MM.1S (cell line): ENCODE results near the gene AKAP8.
A peak's percentile ranks its signal among the peaks of the same experiment; 100 is the strongest.
"Not testable (repeated sequence)": the region's sequence is repeated elsewhere in the genome, so short reads cannot be mapped to it uniquely, and the experiment has no call there.

Experiments used
- DNase-seq: peaks from one replicate; pipeline ENCODE4 v3.0.0-alpha.2; 2015
- H2AFZ ChIP-seq: fragments of 300-600 bp; sonication (generic); 2 replicates; pipeline ENCODE4 v1.6.0; 2016; ENCODE audit warnings: antibody characterized with exemption, low read length
- H3F3A ChIP-seq: fragments of 300-600 bp; sonication (generic); 2 replicates; pipeline ENCODE4 v1.6.1; 2016; ENCODE audit warnings: mild to moderate bottlenecking, antibody characterized with exemption, low read length, moderate library complexity, mixed read lengths; ENCODE audit not compliant: insufficient read depth
- H3K27ac ChIP-seq: fragments of 300-600 bp; sonication (generic); 2 replicates; pipeline ENCODE4 v1.5.1; 2016; ENCODE audit warnings: mild to moderate bottlenecking, low read length
- H3K27me3 ChIP-seq: fragments of 300-600 bp; sonication (generic); replicated peaks from 2 replicates; pipeline ENCODE4 v1.6.0; 2016; ENCODE audit warnings: low read length; ENCODE audit not compliant: insufficient read depth
- H3K36me3 ChIP-seq: fragments of 300-600 bp; sonication (generic); replicated peaks from 2 replicates; pipeline ENCODE4 v1.6.1; 2016; ENCODE audit warnings: mild to moderate bottlenecking, low read length, mixed read lengths; ENCODE audit not compliant: insufficient read depth
- H3K4me1 ChIP-seq: fragments of 300-600 bp; sonication (generic); 2 replicates; pipeline ENCODE4 v1.6.1; 2016; ENCODE audit warnings: low read length, mixed read lengths
- H3K4me2 ChIP-seq: fragments of 300-600 bp; sonication (generic); 2 replicates; pipeline ENCODE4 v1.6.0; 2016; ENCODE audit warnings: low read depth, low read length
- H3K4me3 ChIP-seq: fragments of 300-600 bp; sonication (generic); 2 replicates; pipeline ENCODE4 v1.5.1; 2016; ENCODE audit warnings: low read length, mixed read lengths
- H3K79me2 ChIP-seq: fragments of 300-600 bp; sonication (generic); 2 replicates; pipeline ENCODE4 v1.6.1; 2016; ENCODE audit warnings: mixed run types, low read length, mixed read lengths
- H3K9ac ChIP-seq: fragments of 300-600 bp; sonication (generic); 2 replicates; pipeline ENCODE4 v1.6.1; 2016; ENCODE audit warnings: low read length, mixed read lengths
- H3K9me2 ChIP-seq: fragments of 300-600 bp; sonication (generic); replicated peaks from 2 replicates; pipeline ENCODE4 v1.6.1; 2016; ENCODE audit warnings: mild to moderate bottlenecking, low read length, mixed read lengths; ENCODE audit not compliant: insufficient read depth
- H3K9me3 ChIP-seq: fragments of 300-600 bp; sonication (generic); replicated peaks from 2 replicates; pipeline ENCODE4 v1.6.1; 2016; ENCODE audit warnings: mild to moderate bottlenecking, low read length, mixed read lengths; ENCODE audit not compliant: insufficient read depth
- H4K20me1 ChIP-seq: fragments of 300-600 bp; sonication (generic); 2 replicates; pipeline ENCODE4 v1.6.1; 2016; ENCODE audit warnings: mild to moderate bottlenecking, low read length, moderate library complexity, mixed read lengths; ENCODE audit not compliant: insufficient read depth
- CTCF ChIP-seq: fragments of 300-600 bp; sonication (generic); IDR thresholded peaks from 2 replicates; pipeline ENCODE4 v1.5.1; 2016; ENCODE audit warnings: antibody characterized with exemption, low read length, mixed read lengths
- EZH2 ChIP-seq: fragments of 300-600 bp; sonication (generic); optimal IDR thresholded peaks from 2 replicates; pipeline ENCODE3; 2017; ENCODE audit warnings: low read depth, mild to moderate bottlenecking, antibody characterized with exemption, low read length, mixed read lengths
- EZH2phosphoT487 ChIP-seq: fragments of 300-600 bp; sonication (generic); IDR thresholded peaks from 2 replicates; pipeline ENCODE4 v1.6.1; 2018; ENCODE audit warnings: antibody characterized with exemption, low read length

The AKAP8 gene

GRCh38 chr19:15367439-15367838 is 12.1 kb downstream of the AKAP8 start:
- H3K9ac ChIP-seq: no peak overlapping the region
- no peak overlapping the region for H3K4me2 ChIP-seq
- H3K36me3 ChIP-seq: peaks cover 4% of the 10 kb centered on the region; the same call in 1 of the 2 replicates
- TF ChIP-seq CTCF (no peak), EZH2phosphoT487 (no peak), EZH2 (no peak)
- H3K27me3 ChIP-seq: no peaks in the 10 kb centered on the region
- no peaks in the 10 kb centered on the region for H3F3A ChIP-seq
- H3K4me1 ChIP-seq: peaks cover 4% of the 10 kb centered on the region; the same call in 1 of the 2 replicates
- no peaks in the 10 kb centered on the region for H3K9me3 ChIP-seq
- no peaks in the 10 kb centered on the region for H3K9me2 ChIP-seq
- no peak overlapping the region for H3K4me3 ChIP-seq
- DNase-seq: peak; percentile 23
- H3K79me2 ChIP-seq: peaks cover 57% of the 10 kb centered on the region
- no peak overlapping the region for H2AFZ ChIP-seq
- H3K27ac ChIP-seq: no peak overlapping the region
- no peaks in the 10 kb centered on the region for H4K20me1 ChIP-seq

DNA sequence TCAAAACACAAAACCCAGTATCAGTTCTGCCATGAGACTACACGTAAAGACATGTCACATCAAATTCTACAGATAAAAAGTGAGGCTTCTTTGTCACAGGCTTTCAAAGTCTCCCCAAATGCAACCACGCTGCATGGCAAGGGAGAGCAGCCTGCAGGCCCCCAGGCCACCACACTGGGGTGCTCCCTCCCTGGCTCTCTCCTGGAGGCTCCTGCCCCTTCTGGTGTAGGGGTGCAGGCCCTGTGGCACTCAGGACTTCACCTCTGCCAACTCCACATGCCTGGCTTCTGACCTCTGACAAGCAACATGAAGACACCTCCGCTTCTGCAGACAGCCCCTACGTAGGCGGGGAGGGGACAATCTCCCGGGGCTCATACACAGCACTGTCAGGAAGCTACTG is 14.3 kb downstream of the AKAP8 start:
- no peak overlapping the region for H3K4me3 ChIP-seq
- H4K20me1 ChIP-seq: 0 out of 2 replicates have a peak, but pooled peaks cover 3% of the 10 kb centered on the region
- no peak for TF ChIP-seq EZH2phosphoT487
- TF ChIP-seq EZH2: no peak
- H3K4me2 ChIP-seq: no peak overlapping the region
- no peak overlapping the region for H2AFZ ChIP-seq
- peaks cover 46% of the 10 kb centered on the region for H3K79me2 ChIP-seq
- H3K4me1 ChIP-seq: peaks cover 18% of the 10 kb centered on the region
- H3K36me3 ChIP-seq: no peaks in the 10 kb centered on the region; the same call in 1 of the 2 replicates
- H3K9me2 ChIP-seq: no peaks in the 10 kb centered on the region
- H3K9ac ChIP-seq: no peak overlapping the region
- no peaks in the 10 kb centered on the region for H3K9me3 ChIP-seq
- no peaks in the 10 kb centered on the region for H3K27me3 ChIP-seq
- no peak for DNase-seq
- H3K27ac ChIP-seq: no peak overlapping the region
- peaks cover 15% of the 10 kb centered on the region for H3F3A ChIP-seq

DNA sequence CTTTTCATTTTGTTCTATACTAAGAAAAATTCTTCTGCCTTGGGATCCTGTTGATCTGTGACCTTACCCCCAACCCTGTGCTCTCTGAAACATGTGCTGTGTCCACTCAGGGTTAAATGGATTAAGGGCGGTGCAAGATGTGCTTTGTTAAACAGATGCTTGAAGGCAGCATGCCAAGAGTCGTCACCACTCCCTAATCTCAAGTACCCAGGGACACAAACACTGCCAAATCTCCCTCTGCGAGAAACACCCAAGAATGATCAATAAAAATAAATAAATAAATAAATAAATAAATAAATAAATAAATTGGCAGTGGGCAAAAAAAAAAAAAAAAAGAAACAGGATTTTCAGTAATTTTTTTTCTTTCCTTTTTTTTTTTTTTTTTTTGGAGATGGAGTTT is 15.8 kb downstream of the AKAP8 start:
- H3K4me1 ChIP-seq: peaks cover 20% of the 10 kb centered on the region
- not testable (repeated sequence) for H2AFZ ChIP-seq, H3K9me3 ChIP-seq, H3K27ac ChIP-seq, H4K20me1 ChIP-seq, H3K4me2 ChIP-seq, H3K27me3 ChIP-seq, DNase-seq, H3K36me3 ChIP-seq, H3K4me3 ChIP-seq, H3K9ac ChIP-seq, H3K9me2 ChIP-seq
- H3K79me2 ChIP-seq: peaks cover 40% of the 10 kb centered on the region
- H3F3A ChIP-seq: peaks cover 18% of the 10 kb centered on the region

- H3K9me3 ChIP-seq, H3K9me2 ChIP-seq, H3K4me2 ChIP-seq, H3K27me3 ChIP-seq, H3K27ac ChIP-seq, H4K20me1 ChIP-seq, H3K4me3 ChIP-seq, H2AFZ ChIP-seq, H3K9ac ChIP-seq, DNase-seq, H3K36me3 ChIP-seq: not testable (repeated sequence)
- H3K79me2 ChIP-seq: peaks cover 40% of the 10 kb centered on the region
- H3K4me1 ChIP-seq: peaks cover 20% of the 10 kb centered on the region
- H3F3A ChIP-seq: peaks cover 18% of the 10 kb centered on the region
These were observed 16.5 kb downstream of the AKAP8 start for GRCh38 chr19:15363048-15363447.

GRCh38 chr19:15360015-15360414 is 19.6 kb downstream of the AKAP8 start:
- Histone ChIP-seq H3K4me1 (peaks cover 16% of the 10 kb centered on the region), H3K4me2 (peak overlapping the region; percentile 29), H3K27ac (peak overlapping the region; percentile 27; the same call in 1 of the 2 replicates), H3K36me3 (peaks cover 11% of the 10 kb centered on the region), H3K79me2 (peaks cover 30% of the 10 kb centered on the region), H3F3A (peaks cover 18% of the 10 kb centered on the region)
- DNase-seq: peak; percentile 85
- not testable (repeated sequence) for H4K20me1 ChIP-seq, H3K4me3 ChIP-seq, H3K9ac ChIP-seq, H3K27me3 ChIP-seq, H3K9me3 ChIP-seq, H3K9me2 ChIP-seq, H2AFZ ChIP-seq
